HG03520 (cell line): Measurements from ENCODE around the gene HES4.
A peak's percentile ranks its signal among the peaks of the same experiment; 100 is the strongest.

Source experiments
- ATAC-seq: cut with Tn5 transposase; IDR thresholded peaks from one replicate; pipeline ENCODE4 v1.9.1; 2021; ENCODE audit warnings: mild to moderate bottlenecking, moderate library complexity; ENCODE audit not compliant: unreplicated experiment

Gene HES4

GRCh38 chr1:999725-1000356 is at the start of gene HES4:
HES4 (minus strand) TSS chr1:1000097; CDS start chr1:999973, 124 bp downstream.
- no peak for ATAC-seq

- no peak for ATAC-seq
These were observed 48.9 kb upstream of the HES4 start for GRCh38 chr1:1048765-1049164.

GRCh38 chr1:1047963-1048362 is 48.1 kb upstream of the HES4 start:
- no peak for ATAC-seq

- ATAC-seq = no peak
These were observed 47.5 kb upstream of the HES4 start for GRCh38 chr1:1047407-1047806.

GRCh38 chr1:1046767-1047166 is 46.9 kb upstream of the HES4 start:
- ATAC-seq = no peak

- no peak for ATAC-seq
These were observed 46.3 kb upstream of the HES4 start for GRCh38 chr1:1046243-1046642.

GRCh38 chr1:1045129-1045528 is 45.2 kb upstream of the HES4 start:
- ATAC-seq = no peak

GRCh38 chr1:1044455-1045078 is 44.7 kb upstream of the HES4 start:
- no peak for ATAC-seq

- ATAC-seq = no peak
These were observed 44.0 kb upstream of the HES4 start for GRCh38 chr1:1043921-1044320.

- ATAC-seq = no peak
These were observed 43.5 kb upstream of the HES4 start for GRCh38 chr1:1043411-1043810.

- ATAC-seq = no peak
These were observed 42.9 kb upstream of the HES4 start for GRCh38 chr1:1042835-1043234.

- ATAC-seq = no peak
These were observed 42.0 kb upstream of the HES4 start for GRCh38 chr1:1041873-1042272.

GRCh38 chr1:1041092-1041523 is 41.2 kb upstream of the HES4 start:
- ATAC-seq = no peak

GRCh38 chr1:1040004-1040991 is 40.4 kb upstream of the HES4 start:
- ATAC-seq = no peak

GRCh38 chr1:1039145-1039910 is 39.4 kb upstream of the HES4 start:
- ATAC-seq = no peak

- peak; percentile 39 for ATAC-seq
These were observed 38.8 kb upstream of the HES4 start for GRCh38 chr1:1038694-1039093.

- ATAC-seq = no peak
These were observed 37.8 kb upstream of the HES4 start for GRCh38 chr1:1037366-1038327.

- ATAC-seq = no peak
These were observed 35.5 kb upstream of the HES4 start for GRCh38 chr1:1035291-1035943.

- no peak for ATAC-seq
These were observed 34.5 kb upstream of the HES4 start for GRCh38 chr1:1034439-1034781.
